ENCODE data around the gene RNF183. TPM values are rescaled to one million over a fixed set of nuclear protein-coding genes. Genes with fewer than 3 reads are reported as not detected.
"Not testable (repeated sequence)": the region's sequence is repeated elsewhere in the genome, so short reads cannot be mapped to it uniquely, and the experiment has no call there.

Gene RNF183
- total RNA-seq, 1 experiment from 2014 or later: not detected

GRCh38 chr9:113274474-113275156 is 28.6 kb downstream of the RNF183 start:
- peak; percentile 44 for DNase-seq (ENCODE audit: low spot score)

GRCh38 chr9:113269871-113270270 is 33.3 kb downstream of the RNF183 start:
- DNase-seq (ENCODE audit: low spot score): no peak

GRCh38 chr9:113269355-113269754 is 33.8 kb downstream of the RNF183 start:
- no peak for DNase-seq (ENCODE audit: low spot score)

DNA sequence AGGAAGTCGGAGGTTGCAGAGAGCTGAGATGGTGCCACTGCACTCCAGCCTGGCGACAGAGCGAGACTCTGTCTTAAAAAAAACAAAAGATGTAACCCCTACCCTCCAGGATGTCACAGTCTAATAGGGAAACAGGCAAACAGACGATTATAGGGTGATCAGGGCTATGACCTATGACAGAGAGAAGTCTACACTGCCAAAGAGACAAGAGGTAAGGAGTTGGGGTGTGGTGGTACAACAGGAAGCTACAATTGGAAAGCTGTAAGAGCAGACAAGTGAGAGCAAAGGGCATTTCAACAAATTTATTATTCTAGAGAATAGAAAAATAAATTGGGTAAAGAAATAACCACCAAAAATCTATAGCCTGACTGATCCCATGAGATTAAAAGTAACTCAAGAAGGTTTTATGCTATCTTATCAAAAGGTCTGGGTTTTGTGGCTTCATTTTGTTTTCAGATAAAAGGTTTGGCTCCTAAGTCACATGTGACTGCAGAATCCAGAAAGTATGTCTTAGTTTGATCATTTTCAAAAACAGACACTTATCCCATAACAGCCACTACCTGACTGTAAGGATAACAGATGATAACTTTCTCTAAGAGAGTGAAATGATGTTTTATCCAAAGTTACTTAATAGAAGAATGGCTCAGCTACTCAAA is 35.1 kb downstream of the RNF183 start:
- no peak for DNase-seq (ENCODE audit: low spot score)

DNA sequence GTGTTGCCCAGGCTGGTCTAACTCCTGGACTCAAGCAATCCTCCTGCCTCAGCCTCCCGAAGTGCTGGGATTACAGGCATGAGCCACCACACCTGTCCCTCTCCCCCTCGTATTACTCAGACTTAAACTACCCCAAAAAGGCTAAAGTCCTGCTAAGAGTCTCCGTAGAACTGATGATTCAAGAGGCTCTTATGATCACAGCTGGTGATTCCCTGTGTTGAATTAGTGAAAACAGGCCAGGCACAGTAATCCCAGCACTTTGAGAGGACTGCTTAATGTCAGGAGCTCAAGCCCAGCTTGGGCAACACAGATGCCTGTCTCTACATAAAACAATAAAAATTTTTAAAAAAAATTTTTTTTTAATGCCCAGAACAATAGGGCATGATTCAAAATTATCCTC is 37.0 kb downstream of the RNF183 start:
- DNase-seq (ENCODE audit: low spot score): no peak

GRCh38 chr9:113261917-113262671 is 41.1 kb downstream of the RNF183 start:
- DNase-seq (ENCODE audit: low spot score): no peak

DNA sequence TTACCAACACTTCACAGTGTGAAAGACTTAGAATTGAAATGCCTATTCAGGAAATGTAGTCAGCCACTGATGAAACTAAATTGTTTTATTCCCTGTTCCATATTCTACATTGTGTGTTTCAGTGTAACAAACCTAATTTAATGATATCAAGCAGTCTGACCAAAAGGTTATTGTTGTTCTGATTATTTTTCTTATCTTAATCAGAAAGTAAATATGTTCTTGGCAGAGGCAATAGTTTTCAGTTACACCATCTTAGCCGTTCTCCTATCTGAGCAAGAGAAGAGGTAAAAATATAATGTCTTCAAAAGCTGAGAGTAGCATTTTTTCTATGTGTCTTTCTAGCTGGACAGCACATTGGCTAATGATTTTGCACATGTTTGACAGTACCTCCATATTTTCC is 44.9 kb downstream of the RNF183 start:
- DNase-seq (ENCODE audit: low spot score): no peak

DNA sequence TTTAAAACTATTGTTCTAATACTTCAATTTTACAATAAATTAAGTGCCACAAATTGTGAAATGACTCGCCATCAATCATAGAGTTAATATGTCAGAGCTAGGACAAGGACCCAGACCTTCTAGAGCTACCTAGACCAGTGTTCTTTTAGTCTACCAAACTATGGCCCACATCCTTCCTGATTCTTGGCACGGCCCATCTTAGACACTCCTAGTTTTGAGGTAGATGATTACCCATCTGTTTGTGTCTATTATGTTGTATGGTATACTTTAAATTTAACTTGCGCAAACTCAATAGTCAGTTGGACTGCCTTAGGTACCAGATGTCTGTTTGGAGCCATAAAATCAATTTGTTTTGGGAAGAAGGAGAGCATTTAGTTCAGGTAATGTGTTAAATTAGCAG is 45.3 kb downstream of the RNF183 start:
- no peak for DNase-seq (ENCODE audit: low spot score)

- DNase-seq (ENCODE audit: low spot score): no peak
Measured at GRCh38 chr9:113255438-113255837, 47.7 kb downstream of the RNF183 start.

DNA sequence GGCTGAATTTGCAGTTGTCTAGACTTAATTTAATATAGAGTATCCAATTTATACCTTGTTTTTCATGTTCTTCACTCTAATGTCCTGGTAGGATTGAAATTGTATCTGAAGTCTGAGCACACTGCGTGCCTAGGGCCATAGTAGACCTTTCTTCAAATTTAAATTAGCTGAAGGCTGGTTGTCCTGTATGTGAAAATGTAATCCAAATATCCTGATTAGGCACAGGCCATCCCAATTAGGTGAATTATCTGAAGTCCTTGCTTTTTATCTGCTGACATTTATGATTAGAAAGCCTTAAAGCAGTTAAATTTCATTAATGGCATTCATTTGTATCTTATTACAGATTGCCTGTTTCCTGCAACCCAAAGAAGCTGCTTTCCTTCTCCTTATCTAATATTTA is 48.2 kb downstream of the RNF183 start:
- no peak for DNase-seq (ENCODE audit: low spot score)

- no peak for DNase-seq (ENCODE audit: low spot score)
Measured at GRCh38 chr9:113250807-113251206, 52.4 kb downstream of the RNF183 start.

GRCh38 chr9:113249661-113250060 is 53.5 kb downstream of the RNF183 start:
- DNase-seq (ENCODE audit: low spot score): not testable (repeated sequence)

GRCh38 chr9:113247640-113248039 is 55.5 kb downstream of the RNF183 start:
- no peak for DNase-seq (ENCODE audit: low spot score)

Other genes starting within 250 kb of the RNF183 start
- gene ZFP37, start 246.7 kb downstream of the RNF183 start, total RNA-seq (2014; rRNA removed; shearing (Covaris generic)): 3.4 and 4.9 TPM in 2 replicates
- 10.2 and 10.5 TPM in 2 replicates for gene SLC31A2, start 152.4 kb downstream of the RNF183 start, total RNA-seq (2014; rRNA removed; shearing (Covaris generic))
- gene FKBP15, start 82.1 kb downstream of the RNF183 start, total RNA-seq (2014; rRNA removed; shearing (Covaris generic)): 23.7 and 24.3 TPM in 2 replicates
- 15.3 and 16.2 TPM in 2 replicates for gene SLC31A1, start 81.8 kb downstream of the RNF183 start, total RNA-seq (2014; rRNA removed; shearing (Covaris generic))
- gene CDC26, start 27.8 kb downstream of the RNF183 start, total RNA-seq (2014; rRNA removed; shearing (Covaris generic)): 49.2 and 63.4 TPM in 2 replicates
- gene PRPF4, start 27.7 kb downstream of the RNF183 start, total RNA-seq (2014; rRNA removed; shearing (Covaris generic)): 54.3 and 55.8 TPM in 2 replicates
- gene WDR31, start 36.9 kb upstream of the RNF183 start, total RNA-seq (2014; rRNA removed; shearing (Covaris generic)): 0.60 and 0.74 TPM in 2 replicates
- not detected in 2 replicates for gene BSPRY, start 46.2 kb upstream of the RNF183 start, total RNA-seq (2014; rRNA removed; shearing (Covaris generic))
- gene HDHD3, start 73.6 kb upstream of the RNF183 start, total RNA-seq (2014; rRNA removed; shearing (Covaris generic)): 19.2 and 23.2 TPM in 2 replicates
- gene ALAD, start 97.9 kb upstream of the RNF183 start, total RNA-seq (2014; rRNA removed; shearing (Covaris generic)): 8.4 and 8.8 TPM in 2 replicates
- 87.5 and 104 TPM in 2 replicates for gene POLE3, start 107.3 kb upstream of the RNF183 start, total RNA-seq (2014; rRNA removed; shearing (Covaris generic))
- 0.50 and 0.76 TPM in 2 replicates for gene C9orf43, start 107.4 kb upstream of the RNF183 start, total RNA-seq (2014; rRNA removed; shearing (Covaris generic))
- 65.8 and 75.3 TPM in 2 replicates for gene RGS3, start 160.4 kb upstream of the RNF183 start, total RNA-seq (2014; rRNA removed; shearing (Covaris generic))